ENCODE measurements around the gene DEPDC5. TPM values are rescaled to one million over a fixed set of nuclear protein-coding genes. Genes with fewer than 3 reads are reported as not detected.
A peak's percentile ranks its signal among the peaks of the same experiment; 100 is the strongest.
"Not testable (repeated sequence)": the region's sequence is repeated elsewhere in the genome, so short reads cannot be mapped to it uniquely, and the experiment has no call there.

Gene DEPDC5
- 10 to 100 TPM; 41.4 to 52.4 TPM for total RNA-seq
- polyA plus RNA-seq: 10 to 100 TPM in 1 of 3 donors, 1 to 10 TPM in 2; 3.9 to 10.6 (median 4.5) TPM
- total RNA-seq: 18.9 to 36.4 (median 20.5) reads per million in 6 experiments

- Mint-ChIP-seq H3K9me3 (no peaks in the 10 kb centered on the region), H3K4me3 (peak within 1 kb of the TSS; percentile 86 to 97 (median 95)), H3K4me1 (peaks cover 21 to 46% (median 41%) of the 10 kb centered on the region in 4 donors), H3K36me3 (peaks cover 0 to 12% (median 0%) of the 10 kb centered on the region in 3 donors), H3K27ac (peak within 1 kb of the TSS; percentile 94 to 100 (median 100)), H3K27me3 (no peaks in the 10 kb centered on the region)
- POLR2A ChIA-PET: interaction anchor here (0.6 to 2.1 kb wide), 12 partner anchors 11 to 813 kb away, joined by 3 to 13 read pairs (median 3); partner anchors contain the start of genes FBXO7, MORC2, PATZ1 and PISD
- peak; percentile 90 to 98 (median 96) for DNase-seq
- ATAC-seq: peak; percentile 76 to 79
Measured at GRCh38 chr22:31753634-31754501, at the start of gene DEPDC5. Gene DEPDC5, plus strand, starts transcription at chr22:31754019. Its CDS starts 903 bp downstream, at chr22:31754922.

GRCh38 chr22:31707519-31707918 lies 46.3 kb upstream of the DEPDC5 start:
- H3K27ac Mint-ChIP-seq: no peak overlapping the region
- no peak overlapping the region for H3K4me3 Mint-ChIP-seq
- peaks cover 0 to 4% (median 1%) of the 10 kb centered on the region in 4 donors for H3K4me1 Mint-ChIP-seq
- no peak for DNase-seq
- H3K9me3 Mint-ChIP-seq: no peaks in the 10 kb centered on the region
- H3K27me3 Mint-ChIP-seq: no peaks in the 10 kb centered on the region
- H3K36me3 Mint-ChIP-seq: peaks cover 0 to 63% (median 10%) of the 10 kb centered on the region in 3 donors
- ATAC-seq: no peak
- POLR2A ChIA-PET: no interaction called here

- H3K9me3 Mint-ChIP-seq, ATAC-seq, H3K27ac Mint-ChIP-seq, H3K4me3 Mint-ChIP-seq, H3K27me3 Mint-ChIP-seq, DNase-seq, POLR2A ChIA-PET: not testable (repeated sequence)
- Mint-ChIP-seq H3K4me1 (peaks cover 0 to 12% (median 1%) of the 10 kb centered on the region in 4 donors), H3K36me3 (peaks cover 0 to 69% (median 32%) of the 10 kb centered on the region in 3 donors)
Measured at GRCh38 chr22:31711226-31711625, 42.6 kb upstream of the DEPDC5 start.

GRCh38 chr22:31715147-31715778 lies 38.6 kb upstream of the DEPDC5 start:
- POLR2A ChIA-PET: no interaction called here
- H3K36me3 Mint-ChIP-seq: peaks cover 8 to 91% (median 41%) of the 10 kb centered on the region in 3 donors
- no peaks in the 10 kb centered on the region for H3K9me3 Mint-ChIP-seq
- H3K27ac Mint-ChIP-seq: peak overlapping the region in 1 of 10 donors; percentile 61
- H3K27me3 Mint-ChIP-seq: no peaks in the 10 kb centered on the region
- ATAC-seq (no peak), DNase-seq (no peak)
- no peak overlapping the region for H3K4me3 Mint-ChIP-seq
- H3K4me1 Mint-ChIP-seq: peaks cover 0 to 12% (median 2%) of the 10 kb centered on the region in 4 donors

GRCh38 chr22:31719850-31720471 lies 33.9 kb upstream of the DEPDC5 start:
- DNase-seq (no peak), ATAC-seq (no peak)
- Mint-ChIP-seq H3K27ac (peak overlapping the region in 2 of 10 donors; percentile 13 to 79), H3K36me3 (peaks cover 13 to 91% (median 29%) of the 10 kb centered on the region in 3 donors), H3K4me1 (peaks cover 0 to 5% (median 2%) of the 10 kb centered on the region in 4 donors), H3K9me3 (no peaks in the 10 kb centered on the region), H3K4me3 (no peak overlapping the region), H3K27me3 (no peaks in the 10 kb centered on the region)
- POLR2A ChIA-PET: no interaction called here

GRCh38 chr22:31723723-31724122 lies 30.1 kb upstream of the DEPDC5 start:
- H3K9me3 Mint-ChIP-seq: no peaks in the 10 kb centered on the region
- ATAC-seq (no peak), DNase-seq (no peak)
- POLR2A ChIA-PET: no interaction called here
- peaks cover 0 to 10% (median 1%) of the 10 kb centered on the region in 4 donors for H3K4me1 Mint-ChIP-seq
- H3K4me3 Mint-ChIP-seq: no peak overlapping the region
- H3K27me3 Mint-ChIP-seq: no peaks in the 10 kb centered on the region
- H3K27ac Mint-ChIP-seq: no peak overlapping the region
- H3K36me3 Mint-ChIP-seq: peaks cover 5 to 65% (median 12%) of the 10 kb centered on the region in 3 donors

GRCh38 chr22:31726692-31727091 lies 27.1 kb upstream of the DEPDC5 start:
- Mint-ChIP-seq H3K36me3 (peaks cover 0 to 46% (median 7%) of the 10 kb centered on the region in 3 donors), H3K4me3 (no peak overlapping the region), H3K9me3 (no peaks in the 10 kb centered on the region), H3K4me1 (peaks cover 0 to 11% (median under 1%) of the 10 kb centered on the region in 4 donors), H3K27ac (no peak overlapping the region), H3K27me3 (no peaks in the 10 kb centered on the region)
- DNase-seq: no peak
- ATAC-seq: no peak
- POLR2A ChIA-PET: no interaction called here

GRCh38 chr22:31728857-31729256 lies 25.0 kb upstream of the DEPDC5 start:
- POLR2A ChIA-PET: interaction anchor here (0.7 kb wide), 1 partner anchor 67 kb away, joined by 3 read pairs; no protein-coding TSS in a partner anchor
- Mint-ChIP-seq H3K36me3 (peaks cover 0 to 31% (median 0%) of the 10 kb centered on the region in 3 donors), H3K27ac (no peak overlapping the region), H3K4me1 (peaks cover 3 to 25% (median 10%) of the 10 kb centered on the region in 4 donors), H3K9me3 (no peaks in the 10 kb centered on the region), H3K4me3 (no peak overlapping the region), H3K27me3 (no peaks in the 10 kb centered on the region)
- DNase-seq (no peak), ATAC-seq (no peak)

GRCh38 chr22:31730344-31730711 lies 23.5 kb upstream of the DEPDC5 start:
- Mint-ChIP-seq H3K4me3 (no peak overlapping the region), H3K36me3 (peaks cover 0 to 31% (median 0%) of the 10 kb centered on the region in 3 donors), H3K27ac (peak overlapping the region in 1 of 10 donors; percentile 75), H3K9me3 (no peaks in the 10 kb centered on the region), H3K4me1 (peaks cover 8 to 31% (median 18%) of the 10 kb centered on the region in 4 donors), H3K27me3 (no peaks in the 10 kb centered on the region)
- POLR2A ChIA-PET: no interaction called here
- ATAC-seq: no peak
- DNase-seq: no peak

GRCh38 chr22:31732089-31732829 lies 21.6 kb upstream of the DEPDC5 start:
- DNase-seq: no peak
- POLR2A ChIA-PET: no interaction called here
- peak overlapping the region in 2 of 10 donors; percentile 1 to 78 for H3K27ac Mint-ChIP-seq
- H3K9me3 Mint-ChIP-seq: no peaks in the 10 kb centered on the region
- H3K36me3 Mint-ChIP-seq: peaks cover 0 to 39% (median 0%) of the 10 kb centered on the region in 3 donors
- H3K4me3 Mint-ChIP-seq: no peak overlapping the region
- peaks cover 8 to 36% (median 20%) of the 10 kb centered on the region in 4 donors for H3K4me1 Mint-ChIP-seq
- no peak for ATAC-seq
- H3K27me3 Mint-ChIP-seq: no peaks in the 10 kb centered on the region

- H3K36me3 Mint-ChIP-seq: peaks cover 0 to 48% (median 0%) of the 10 kb centered on the region in 3 donors
- no peaks in the 10 kb centered on the region for H3K9me3 Mint-ChIP-seq
- peak overlapping the region in 2 of 10 donors; percentile 47 to 78 for H3K27ac Mint-ChIP-seq
- H3K4me3 Mint-ChIP-seq: peak overlapping the region in 1 of 10 donors; percentile 10
- POLR2A ChIA-PET: no interaction called here
- H3K27me3 Mint-ChIP-seq: no peaks in the 10 kb centered on the region
- DNase-seq: no peak
- H3K4me1 Mint-ChIP-seq: peaks cover 16 to 48% (median 31%) of the 10 kb centered on the region in 4 donors
- ATAC-seq: no peak
Measured at GRCh38 chr22:31733580-31734079, 20.2 kb upstream of the DEPDC5 start.

GRCh38 chr22:31734512-31734911 lies 19.3 kb upstream of the DEPDC5 start:
- DNase-seq: no peak
- Mint-ChIP-seq H3K4me1 (peaks cover 20 to 55% (median 35%) of the 10 kb centered on the region in 4 donors), H3K27me3 (no peaks in the 10 kb centered on the region), H3K27ac (peak overlapping the region in 3 of 10 donors; percentile 27 to 78 (median 46)), H3K9me3 (no peaks in the 10 kb centered on the region), H3K36me3 (peaks cover 0 to 56% (median 0%) of the 10 kb centered on the region in 3 donors), H3K4me3 (no peak overlapping the region)
- ATAC-seq: no peak
- POLR2A ChIA-PET: no interaction called here

All from naive thymus-derived CD8-positive, alpha-beta T cell (primary cell).